A673 (cell line): ENCODE data around the gene MEGF8.

ENCODE experiments used
- CTCF ChIP-seq: fragments of 300-800, 200-600 bp; sonication (generic); conservative IDR thresholded peaks from 2 replicates; pipeline ENCODE4 v1.5.1; 2017; ENCODE audit warnings: low read depth, mild to moderate bottlenecking, antibody characterized with exemption, low read length, moderate library complexity, mixed read lengths
- EZH2 ChIP-seq: fragments of 200-600 bp; sonication (generic); IDR thresholded peaks from 2 replicates; pipeline ENCODE4 v1.6.1; 2017; ENCODE audit warnings: borderline replicate concordance, low read depth, mild to moderate bottlenecking, mixed read lengths, antibody characterized with exemption, low read length; ENCODE audit not compliant: poor library complexity, severe bottlenecking

DNA sequence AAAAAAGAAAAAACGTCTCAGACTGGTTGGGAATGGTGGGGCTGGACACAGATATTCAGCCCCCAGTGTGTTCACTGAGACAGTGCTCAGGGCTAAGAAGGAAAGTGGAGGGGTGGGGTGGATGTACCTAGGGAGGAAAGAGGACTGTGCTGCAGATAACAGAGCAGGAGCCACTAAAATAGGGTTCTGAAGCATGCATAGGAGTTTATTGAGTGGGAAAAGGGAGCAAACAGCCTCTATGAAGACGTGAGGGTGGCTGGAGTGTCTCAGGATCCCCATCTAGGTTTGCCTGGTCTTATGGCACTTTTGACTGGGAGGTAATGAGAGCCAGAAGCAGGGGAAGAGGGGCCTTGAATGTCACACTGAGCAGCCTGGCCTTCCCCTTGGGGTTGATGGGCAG lies 3.4 kb downstream of the MEGF8 start:
- TF ChIP-seq EZH2 (no peak), CTCF (no peak)
